HepG2 (cell line): ENCODE measurements around the gene FAHD2A. TPM values are rescaled to one million over a fixed set of nuclear protein-coding genes. Genes with fewer than 3 reads are reported as not detected.

ENCODE experiments used
- SALL1 ChIP-seq: sonication (generic); formaldehyde crosslinking; IDR thresholded peaks from 2 replicates; pipeline ENCODE4 v1.8.0; 2022; ENCODE audit warnings: mild to moderate bottlenecking, missing genetic modification reagents
- YEATS4 ChIP-seq: sonication (generic); formaldehyde crosslinking; IDR thresholded peaks from 2 replicates; pipeline ENCODE4 v1.4.0; 2020; ENCODE audit warnings: missing genetic modification reagents, borderline replicate concordance
- ZNF235 ChIP-seq: sonication (generic); formaldehyde crosslinking; IDR thresholded peaks from 2 replicates; pipeline ENCODE4 v1.8.1; 2023; ENCODE audit warnings: mild to moderate bottlenecking, missing genetic modification reagents, borderline replicate concordance
- ZNF446 ChIP-seq: sonication (generic); formaldehyde crosslinking; IDR thresholded peaks from 2 replicates; pipeline ENCODE4 v1.5.0; 2020; ENCODE audit warnings: mild to moderate bottlenecking, missing genetic modification reagents
- ZNF570 ChIP-seq: sonication (generic); formaldehyde crosslinking; IDR thresholded peaks from 2 replicates; pipeline ENCODE4 v1.4.0; 2020; ENCODE audit warnings: mild to moderate bottlenecking, missing genetic modification reagents, borderline replicate concordance
- ZNF709 ChIP-seq: sonication (generic); formaldehyde crosslinking; IDR thresholded peaks from 2 replicates; pipeline ENCODE4 v1.5.0; 2020; ENCODE audit warnings: mild to moderate bottlenecking, missing genetic modification reagents
- polyA plus RNA-seq, 8 experiments: library from polyadenylated mRNA; depleted of rRNA in 3 of 8; stranded (reverse) in 7 of 8; unstranded in 1 of 8; fragments of >200 nt; fragmentation: Illumina TruSeq in 4 of 8; extraction: Trizol in 4 of 8; gene quantifications; 2 replicates each; pipeline versions ENCODE4 v1.2.1 to v1.2.3, GENCODE V29; 2011 to 2016; ENCODE audit warnings: low read depth in 4 of 8, missing spikeins in 1 of 8, mixed read lengths in 1 of 8; ENCODE audit not compliant: insufficient read depth in 1 of 8
- total RNA-seq, 5 experiments: library from RNA; depleted of rRNA; stranded (reverse); fragments of >200 nt; fragmentation: Illumina TruSeq; extraction: Trizol; gene quantifications; 2 replicates each; pipeline ENCODE4 v1.2.3, GENCODE V29; 2016; ENCODE audit warnings: low read depth in 1 of 5
- TF ChIP-seq, protein P1 (sequence below): IDR thresholded peaks from 2 replicates; pipeline ENCODE4 v1.4.0; 2020; ENCODE audit warnings: mild to moderate bottlenecking, missing genetic modification reagents
- TF ChIP-seq, protein P2 (sequence below): IDR thresholded peaks from 2 replicates; pipeline ENCODE4 v1.6.1; 2016; ENCODE audit warnings: low read depth, borderline replicate concordance
- TF ChIP-seq, protein P3 (sequence below): IDR thresholded peaks from 2 replicates; pipeline ENCODE4 v1.6.1; 2018; ENCODE audit warnings: missing genetic modification reagents, mild to moderate bottlenecking, missing compliant biosample characterization
- TF ChIP-seq, protein P4 (sequence below): sonication (generic); formaldehyde crosslinking; IDR thresholded peaks from 2 replicates; pipeline ENCODE4 v1.4.0; 2020; ENCODE audit warnings: missing genetic modification reagents, low read depth, mild to moderate bottlenecking, borderline replicate concordance
- TF ChIP-seq, protein P5 (sequence below): sonication (generic); formaldehyde crosslinking; IDR thresholded peaks from 2 replicates; pipeline ENCODE4 v1.4.0; 2020; ENCODE audit warnings: missing genetic modification reagents, borderline replicate concordance
- TF ChIP-seq, protein P6 (sequence below): sonication (generic); formaldehyde crosslinking; IDR thresholded peaks from 2 replicates; pipeline ENCODE4 v1.4.0; 2020; ENCODE audit warnings: mild to moderate bottlenecking, missing genetic modification reagents
- TF ChIP-seq, protein P7 (sequence below): sonication (generic); formaldehyde crosslinking; IDR thresholded peaks from 2 replicates; pipeline ENCODE4 v1.5.0; 2020; ENCODE audit warnings: mild to moderate bottlenecking, missing genetic modification reagents

FAHD2A gene
- total and polyA plus RNA-seq, 2 of the 13 experiments (the other 11 are each of a cell fraction or from before 2014, with no cell fraction given) = 34.0 to 44.2 TPM

DNA sequence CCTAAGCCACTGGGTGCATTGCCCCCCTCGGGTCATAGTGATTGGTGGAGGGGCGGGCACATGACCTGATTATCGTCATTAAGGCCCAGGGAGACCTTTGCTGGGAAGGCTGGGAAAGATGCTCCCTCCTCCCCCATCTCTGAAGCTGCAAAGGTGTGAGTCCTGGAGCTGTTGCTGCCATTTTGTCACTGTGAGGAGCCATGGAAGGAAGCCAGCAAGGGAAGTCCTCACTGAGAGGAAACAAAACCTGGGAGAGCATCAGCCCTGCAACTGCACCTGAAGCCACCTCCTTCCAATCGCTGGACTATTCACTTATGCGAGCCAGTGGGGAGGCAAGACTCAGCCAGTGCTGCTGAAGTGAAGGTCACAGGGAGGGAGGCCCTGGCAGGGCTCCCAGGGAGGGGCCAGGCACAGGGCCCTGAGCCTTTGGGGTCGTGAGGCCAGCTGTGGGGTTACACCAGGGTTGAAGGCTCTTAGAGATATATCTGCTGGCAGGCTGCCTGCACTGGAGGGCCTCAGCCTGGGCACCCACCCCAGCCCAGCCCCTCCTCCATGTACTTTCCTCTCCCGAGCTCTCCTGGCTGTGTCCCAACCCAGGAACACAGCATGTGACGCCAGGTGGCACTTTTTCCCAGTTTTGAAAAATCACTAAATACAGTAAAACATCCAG is 10.7 kb upstream of the FAHD2A start (continued):
- TF ChIP-seq ZNF709 (CRISPR knock-in tag) (no peak), YEATS4 (CRISPR knock-in tag) (peak; percentile 41; the same call in 1 of the 2 replicates), ZNF446 (no peak), ZNF570 (CRISPR knock-in tag) (no peak), ZNF235 (no peak), SALL1 (CRISPR knock-in tag) (peak; percentile 84)
- TF ChIP-seq, protein P1, sequence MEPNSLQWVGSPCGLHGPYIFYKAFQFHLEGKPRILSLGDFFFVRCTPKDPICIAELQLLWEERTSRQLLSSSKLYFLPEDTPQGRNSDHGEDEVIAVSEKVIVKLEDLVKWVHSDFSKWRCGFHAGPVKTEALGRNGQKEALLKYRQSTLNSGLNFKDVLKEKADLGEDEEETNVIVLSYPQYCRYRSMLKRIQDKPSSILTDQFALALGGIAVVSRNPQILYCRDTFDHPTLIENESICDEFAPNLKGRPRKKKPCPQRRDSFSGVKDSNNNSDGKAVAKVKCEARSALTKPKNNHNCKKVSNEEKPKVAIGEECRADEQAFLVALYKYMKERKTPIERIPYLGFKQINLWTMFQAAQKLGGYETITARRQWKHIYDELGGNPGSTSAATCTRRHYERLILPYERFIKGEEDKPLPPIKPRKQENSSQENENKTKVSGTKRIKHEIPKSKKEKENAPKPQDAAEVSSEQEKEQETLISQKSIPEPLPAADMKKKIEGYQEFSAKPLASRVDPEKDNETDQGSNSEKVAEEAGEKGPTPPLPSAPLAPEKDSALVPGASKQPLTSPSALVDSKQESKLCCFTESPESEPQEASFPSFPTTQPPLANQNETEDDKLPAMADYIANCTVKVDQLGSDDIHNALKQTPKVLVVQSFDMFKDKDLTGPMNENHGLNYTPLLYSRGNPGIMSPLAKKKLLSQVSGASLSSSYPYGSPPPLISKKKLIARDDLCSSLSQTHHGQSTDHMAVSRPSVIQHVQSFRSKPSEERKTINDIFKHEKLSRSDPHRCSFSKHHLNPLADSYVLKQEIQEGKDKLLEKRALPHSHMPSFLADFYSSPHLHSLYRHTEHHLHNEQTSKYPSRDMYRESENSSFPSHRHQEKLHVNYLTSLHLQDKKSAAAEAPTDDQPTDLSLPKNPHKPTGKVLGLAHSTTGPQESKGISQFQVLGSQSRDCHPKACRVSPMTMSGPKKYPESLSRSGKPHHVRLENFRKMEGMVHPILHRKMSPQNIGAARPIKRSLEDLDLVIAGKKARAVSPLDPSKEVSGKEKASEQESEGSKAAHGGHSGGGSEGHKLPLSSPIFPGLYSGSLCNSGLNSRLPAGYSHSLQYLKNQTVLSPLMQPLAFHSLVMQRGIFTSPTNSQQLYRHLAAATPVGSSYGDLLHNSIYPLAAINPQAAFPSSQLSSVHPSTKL (CRISPR knock-in tag) = peak; percentile 83; the same call in 1 of the 2 replicates
- TF ChIP-seq, protein P2, sequence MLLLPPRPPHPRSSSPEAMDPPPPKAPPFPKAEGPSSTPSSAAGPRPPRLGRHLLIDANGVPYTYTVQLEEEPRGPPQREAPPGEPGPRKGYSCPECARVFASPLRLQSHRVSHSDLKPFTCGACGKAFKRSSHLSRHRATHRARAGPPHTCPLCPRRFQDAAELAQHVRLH (CRISPR knock-in tag) = peak; percentile 50; the same call in 1 of the 2 replicates
- TF ChIP-seq, protein P3, sequence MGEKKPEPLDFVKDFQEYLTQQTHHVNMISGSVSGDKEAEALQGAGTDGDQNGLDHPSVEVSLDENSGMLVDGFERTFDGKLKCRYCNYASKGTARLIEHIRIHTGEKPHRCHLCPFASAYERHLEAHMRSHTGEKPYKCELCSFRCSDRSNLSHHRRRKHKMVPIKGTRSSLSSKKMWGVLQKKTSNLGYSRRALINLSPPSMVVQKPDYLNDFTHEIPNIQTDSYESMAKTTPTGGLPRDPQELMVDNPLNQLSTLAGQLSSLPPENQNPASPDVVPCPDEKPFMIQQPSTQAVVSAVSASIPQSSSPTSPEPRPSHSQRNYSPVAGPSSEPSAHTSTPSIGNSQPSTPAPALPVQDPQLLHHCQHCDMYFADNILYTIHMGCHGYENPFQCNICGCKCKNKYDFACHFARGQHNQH (CRISPR knock-in tag) = no peak
- TF ChIP-seq, protein P4, sequence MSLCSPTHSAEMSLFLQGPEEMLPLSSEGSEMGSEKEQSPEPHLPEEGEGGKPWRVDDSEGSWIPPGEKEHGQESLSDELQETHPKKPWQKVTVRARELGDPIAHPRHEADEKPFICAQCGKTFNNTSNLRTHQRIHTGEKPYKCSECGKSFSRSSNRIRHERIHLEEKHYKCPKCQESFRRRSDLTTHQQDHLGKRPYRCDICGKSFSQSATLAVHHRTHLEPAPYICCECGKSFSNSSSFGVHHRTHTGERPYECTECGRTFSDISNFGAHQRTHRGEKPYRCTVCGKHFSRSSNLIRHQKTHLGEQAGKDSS (CRISPR knock-in tag) = peak; percentile 57; the same call in 1 of the 2 replicates
- TF ChIP-seq, protein P5, sequence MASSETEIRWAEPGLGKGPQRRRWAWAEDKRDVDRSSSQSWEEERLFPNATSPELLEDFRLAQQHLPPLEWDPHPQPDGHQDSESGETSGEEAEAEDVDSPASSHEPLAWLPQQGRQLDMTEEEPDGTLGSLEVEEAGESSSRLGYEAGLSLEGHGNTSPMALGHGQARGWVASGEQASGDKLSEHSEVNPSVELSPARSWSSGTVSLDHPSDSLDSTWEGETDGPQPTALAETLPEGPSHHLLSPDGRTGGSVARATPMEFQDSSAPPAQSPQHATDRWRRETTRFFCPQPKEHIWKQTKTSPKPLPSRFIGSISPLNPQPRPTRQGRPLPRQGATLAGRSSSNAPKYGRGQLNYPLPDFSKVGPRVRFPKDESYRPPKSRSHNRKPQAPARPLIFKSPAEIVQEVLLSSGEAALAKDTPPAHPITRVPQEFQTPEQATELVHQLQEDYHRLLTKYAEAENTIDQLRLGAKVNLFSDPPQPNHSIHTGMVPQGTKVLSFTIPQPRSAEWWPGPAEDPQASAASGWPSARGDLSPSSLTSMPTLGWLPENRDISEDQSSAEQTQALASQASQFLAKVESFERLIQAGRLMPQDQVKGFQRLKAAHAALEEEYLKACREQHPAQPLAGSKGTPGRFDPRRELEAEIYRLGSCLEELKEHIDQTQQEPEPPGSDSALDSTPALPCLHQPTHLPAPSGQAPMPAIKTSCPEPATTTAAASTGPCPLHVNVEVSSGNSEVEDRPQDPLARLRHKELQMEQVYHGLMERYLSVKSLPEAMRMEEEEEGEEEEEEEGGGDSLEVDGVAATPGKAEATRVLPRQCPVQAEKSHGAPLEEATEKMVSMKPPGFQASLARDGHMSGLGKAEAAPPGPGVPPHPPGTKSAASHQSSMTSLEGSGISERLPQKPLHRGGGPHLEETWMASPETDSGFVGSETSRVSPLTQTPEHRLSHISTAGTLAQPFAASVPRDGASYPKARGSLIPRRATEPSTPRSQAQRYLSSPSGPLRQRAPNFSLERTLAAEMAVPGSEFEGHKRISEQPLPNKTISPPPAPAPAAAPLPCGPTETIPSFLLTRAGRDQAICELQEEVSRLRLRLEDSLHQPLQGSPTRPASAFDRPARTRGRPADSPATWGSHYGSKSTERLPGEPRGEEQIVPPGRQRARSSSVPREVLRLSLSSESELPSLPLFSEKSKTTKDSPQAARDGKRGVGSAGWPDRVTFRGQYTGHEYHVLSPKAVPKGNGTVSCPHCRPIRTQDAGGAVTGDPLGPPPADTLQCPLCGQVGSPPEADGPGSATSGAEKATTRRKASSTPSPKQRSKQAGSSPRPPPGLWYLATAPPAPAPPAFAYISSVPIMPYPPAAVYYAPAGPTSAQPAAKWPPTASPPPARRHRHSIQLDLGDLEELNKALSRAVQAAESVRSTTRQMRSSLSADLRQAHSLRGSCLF = no peak
- TF ChIP-seq, protein P6, sequence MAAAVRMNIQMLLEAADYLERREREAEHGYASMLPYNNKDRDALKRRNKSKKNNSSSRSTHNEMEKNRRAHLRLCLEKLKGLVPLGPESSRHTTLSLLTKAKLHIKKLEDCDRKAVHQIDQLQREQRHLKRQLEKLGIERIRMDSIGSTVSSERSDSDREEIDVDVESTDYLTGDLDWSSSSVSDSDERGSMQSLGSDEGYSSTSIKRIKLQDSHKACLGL (CRISPR knock-in tag) = no peak
- TF ChIP-seq, protein P7, sequence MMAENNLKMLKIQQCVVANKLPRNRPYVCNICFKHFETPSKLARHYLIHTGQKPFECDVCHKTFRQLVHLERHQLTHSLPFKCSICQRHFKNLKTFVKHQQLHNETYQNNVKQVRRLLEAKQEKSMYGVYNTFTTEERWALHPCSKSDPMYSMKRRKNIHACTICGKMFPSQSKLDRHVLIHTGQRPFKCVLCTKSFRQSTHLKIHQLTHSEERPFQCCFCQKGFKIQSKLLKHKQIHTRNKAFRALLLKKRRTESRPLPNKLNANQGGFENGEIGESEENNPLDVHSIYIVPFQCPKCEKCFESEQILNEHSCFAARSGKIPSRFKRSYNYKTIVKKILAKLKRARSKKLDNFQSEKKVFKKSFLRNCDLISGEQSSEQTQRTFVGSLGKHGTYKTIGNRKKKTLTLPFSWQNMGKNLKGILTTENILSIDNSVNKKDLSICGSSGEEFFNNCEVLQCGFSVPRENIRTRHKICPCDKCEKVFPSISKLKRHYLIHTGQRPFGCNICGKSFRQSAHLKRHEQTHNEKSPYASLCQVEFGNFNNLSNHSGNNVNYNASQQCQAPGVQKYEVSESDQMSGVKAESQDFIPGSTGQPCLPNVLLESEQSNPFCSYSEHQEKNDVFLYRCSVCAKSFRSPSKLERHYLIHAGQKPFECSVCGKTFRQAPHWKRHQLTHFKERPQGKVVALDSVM (CRISPR knock-in tag) = peak; percentile 33; the same call in 1 of the 2 replicates
